Fibroblast of villous mesenchyme (primary cell): ENCODE results near the gene NFIA. TPM values are rescaled to one million over a fixed set of nuclear protein-coding genes. Genes with fewer than 3 reads are reported as not detected.

Experiments used
- DNase-seq: peaks from one replicate; pipeline ENCODE4 v3.0.0-alpha.2; 2010; ENCODE audit warnings: low read depth
- H3K4me3 ChIP-seq: 2 replicates; pipeline ENCODE4 v1.5.1; 2011; ENCODE audit warnings: low read depth, mild to moderate bottlenecking, low read length
- CTCF ChIP-seq: IDR thresholded peaks from 2 replicates; pipeline ENCODE4 v1.5.1; 2012; ENCODE audit warnings: low read depth, mild to moderate bottlenecking, low read length; ENCODE audit not compliant: insufficient read depth
- total RNA-seq: library from RNA; depleted of rRNA; stranded (reverse); fragments of >200 nt; gene quantifications from 2 replicates; pipeline ENCODE4 v1.2.3, GENCODE V29; 2012

The NFIA gene
- total RNA-seq, 1 donor = 10.4 TPM

GRCh38 chr1:61393575-61393974 is 311.2 kb downstream of the NFIA start:
- no peak for DNase-seq
- H3K4me3 ChIP-seq = no peak overlapping the region
- no peak for TF ChIP-seq CTCF

- DNase-seq = peak; percentile 64
- no peak for TF ChIP-seq CTCF
- no peak overlapping the region for H3K4me3 ChIP-seq
Observed at GRCh38 chr1:61395146-61395800, 312.9 kb downstream of the NFIA start.

GRCh38 chr1:61397495-61397894 is 315.1 kb downstream of the NFIA start:
- no peak overlapping the region for H3K4me3 ChIP-seq
- DNase-seq = no peak
- no peak for TF ChIP-seq CTCF

GRCh38 chr1:61397935-61398334 is 315.6 kb downstream of the NFIA start:
- peak; percentile 86 for DNase-seq
- no peak overlapping the region for H3K4me3 ChIP-seq
- TF ChIP-seq CTCF = no peak

- no peak overlapping the region for H3K4me3 ChIP-seq
- TF ChIP-seq CTCF = no peak
- peak; percentile 52 for DNase-seq
Observed at GRCh38 chr1:61399199-61399598, 316.8 kb downstream of the NFIA start.

GRCh38 chr1:61400131-61400770 is 317.9 kb downstream of the NFIA start:
- no peak overlapping the region for H3K4me3 ChIP-seq
- no peak for DNase-seq
- no peak for TF ChIP-seq CTCF

GRCh38 chr1:61400997-61401396 is 318.6 kb downstream of the NFIA start:
- no peak for TF ChIP-seq CTCF
- no peak for DNase-seq
- H3K4me3 ChIP-seq = no peak overlapping the region
